B cell (primary cell): ENCODE measurements around the gene ALG9. TPM values are rescaled to one million over a fixed set of nuclear protein-coding genes. Genes with fewer than 3 reads are reported as not detected.

ENCODE experiments used
- ATAC-seq: fragments of 200-7000 bp; cut with Tn5 transposase; one replicate; pipeline ENCODE4 v1.10.0; 2021; ENCODE audit warnings: low read depth, mild to moderate bottlenecking, moderate number of reproducible peaks, moderate library complexity
- CTCF ChIA-PET: fragments of 350-600 bp; sonication (Branson Sonifier 250); formaldehyde crosslinking; loops from one replicate; lab custom pipeline; 2021; ENCODE audit warnings: antibody characterized with exemption, inconsistent platforms; lab: Charles Lee
- POLR2A ChIA-PET: fragments of 350-600 bp; sonication (Branson Sonifier 250); formaldehyde crosslinking; loops from one replicate; lab custom pipeline; 2021; ENCODE audit warnings: antibody characterized with exemption; lab: Charles Lee
- DNase-seq: peaks from one replicate; pipeline ENCODE4 v3.0.0; 2013
- H2AFZ ChIP-seq: 2 replicates; pipeline ENCODE4 v1.6.1; 2012; ENCODE audit warnings: mild to moderate bottlenecking, low read depth, low read length; ENCODE audit not compliant: insufficient read depth, poor library complexity, severe bottlenecking
- H3K27ac ChIP-seq, 2 donors: 1 replicate in 1 of 2; 2 replicates in 1 of 2; pipeline ENCODE4 v1.5.1; 2012 to 2013; ENCODE audit warnings: low read length in 2 of 2, mild to moderate bottlenecking in 2 of 2, moderate library complexity in 1 of 2
- H3K27me3 ChIP-seq, 4 experiments: fragments of 200-600 bp in 1 of 4; sonication (generic) in 1 of 4; replicated peaks in 1 of 4; 1 replicate in 2 of 4; 2 replicates in 2 of 4; pipeline versions ENCODE4 v1.6.1 to v1.7.0; 2013 to 2016; ENCODE audit warnings: low read length in 3 of 4, mild to moderate bottlenecking in 2 of 4, mixed read lengths in 1 of 4, moderate library complexity in 1 of 4; ENCODE audit not compliant: insufficient read depth in 4 of 4, control insufficient read depth in 3 of 4; ENCODE audit errors: control extremely low read depth in 1 of 4
- H3K36me3 ChIP-seq, 2 experiments: replicated peaks in 1 of 2; 1 replicate in 1 of 2; 2 replicates in 1 of 2; pipeline versions ENCODE4 v1.6.1 to v1.7.1; 2013; ENCODE audit warnings: low read length in 1 of 2; ENCODE audit not compliant: insufficient read depth in 2 of 2, control insufficient read depth in 1 of 2; ENCODE audit errors: control extremely low read depth in 1 of 2, extremely low read depth in 1 of 2
- H3K4me1 ChIP-seq, 2 donors: fragments of 200-600 bp in 1 of 2; sonication (generic) in 1 of 2; 1 replicate in 1 of 2; 2 replicates in 1 of 2; pipeline versions ENCODE4 v1.5.1 to v1.6.1; 2013 to 2017; ENCODE audit warnings: low read length in 2 of 2; ENCODE audit not compliant: control insufficient read depth in 2 of 2, insufficient read depth in 2 of 2
- H3K4me2 ChIP-seq: replicated peaks from 2 replicates; pipeline ENCODE3; 2012; ENCODE audit warnings: mild to moderate bottlenecking, low read depth, low read length; ENCODE audit not compliant: poor library complexity, severe bottlenecking
- H3K4me3 ChIP-seq, 5 experiments: fragments of 200-600 bp in 1 of 5; sonication (generic) in 1 of 5; 1 replicate in 3 of 5; 2 replicates in 2 of 5; pipeline versions ENCODE4 v1.5.1 to v1.7.0; 2011 to 2016; ENCODE audit warnings: low read length in 4 of 5, mild to moderate bottlenecking in 4 of 5, low read depth in 2 of 5, control low read depth in 1 of 5, moderate library complexity in 1 of 5; ENCODE audit not compliant: insufficient read depth in 1 of 5; ENCODE audit errors: control extremely low read depth in 1 of 5, extremely low read depth in 1 of 5
- H3K79me2 ChIP-seq: fragments of 200-600 bp; sonication (generic); one replicate; pipeline ENCODE4 v1.6.0; 2016; ENCODE audit warnings: low read length; ENCODE audit not compliant: control insufficient read depth, insufficient read depth
- H3K9ac ChIP-seq: fragments of 200-600 bp; sonication (generic); 2 replicates; pipeline ENCODE4 v1.6.1; 2017; ENCODE audit warnings: mild to moderate bottlenecking, low read length, moderate library complexity
- H3K9me3 ChIP-seq, 3 donors: one replicate each; pipeline versions ENCODE4 v1.6.1 to v1.7.1; 2013; ENCODE audit warnings: low read length in 2 of 3; ENCODE audit not compliant: control insufficient read depth in 2 of 3, insufficient read depth in 1 of 3; ENCODE audit errors: control extremely low read depth in 1 of 3
- H4K20me1 ChIP-seq: 2 replicates; pipeline ENCODE4 v1.6.0; 2012; ENCODE audit warnings: mild to moderate bottlenecking, low read length; ENCODE audit not compliant: insufficient read depth, control insufficient read depth, poor library complexity, severe bottlenecking
- H3K27ac Mint-ChIP-seq: one replicate; pipeline ENCODE4 v1.8.0; 2021; ENCODE audit warnings: mixed read lengths
- H3K27me3 Mint-ChIP-seq: one replicate; pipeline ENCODE4 v1.8.0; 2021; ENCODE audit warnings: mixed read lengths
- H3K4me1 Mint-ChIP-seq: one replicate; pipeline ENCODE4 v1.8.0; 2021; ENCODE audit warnings: mixed read lengths
- H3K4me3 Mint-ChIP-seq: one replicate; pipeline ENCODE4 v1.8.0; 2021; ENCODE audit warnings: mixed read lengths
- H3K9me3 Mint-ChIP-seq: one replicate; pipeline ENCODE4 v1.8.0; 2022; ENCODE audit warnings: mixed read lengths; ENCODE audit not compliant: insufficient read depth
- EZH2 ChIP-seq: IDR thresholded peaks from 2 replicates; pipeline ENCODE4 v1.6.1; 2012; ENCODE audit warnings: borderline replicate concordance, low read depth, mild to moderate bottlenecking, moderate library complexity, low read length; ENCODE audit not compliant: insufficient read depth, poor library complexity, severe bottlenecking
- WGBS: methylation state at CpG from one replicate; pipeline ENCODE4 v1.1.5; 2013; ENCODE audit warnings: missing lambda C conversion rate; ENCODE audit not compliant: insufficient coverage; 5-methylcytosine and 5-hydroxymethylcytosine counted together
- intact Hi-C: fragments of 100-400 bp; cut with micrococcal nuclease; formaldehyde crosslinking; loops from one replicate; pipeline ENCODE4 v1.10.0; 2022
- polyA plus RNA-seq: library from polyadenylated mRNA; depleted of rRNA; stranded (reverse); fragments of >200 nt; gene quantifications from 2 replicates; pipeline ENCODE4 v1.2.3, GENCODE V29; 2012
- total RNA-seq, 2 donors: library from RNA; stranded (reverse); fragments of 120-200 nt in 1 of 2; gene quantifications; 1 replicate in 1 of 2; 2 replicates in 1 of 2; pipeline versions ENCODE4 v1.2.3 to v1.2.4, GENCODE V29; 2013 to 2022
- TF ChIP-seq, protein P1 (sequence below): fragments of 200-600 bp; IDR thresholded peaks from one replicate; pipeline ENCODE4 v1.8.0; 2022; ENCODE audit warnings: antibody characterized with exemption, mild to moderate bottlenecking

ALG9 gene
- total and polyA plus RNA-seq, 2 donors (not counting 1 experiment from before 2014, with no cell fraction given), result 21.2 to 29.9 TPM

DNA sequence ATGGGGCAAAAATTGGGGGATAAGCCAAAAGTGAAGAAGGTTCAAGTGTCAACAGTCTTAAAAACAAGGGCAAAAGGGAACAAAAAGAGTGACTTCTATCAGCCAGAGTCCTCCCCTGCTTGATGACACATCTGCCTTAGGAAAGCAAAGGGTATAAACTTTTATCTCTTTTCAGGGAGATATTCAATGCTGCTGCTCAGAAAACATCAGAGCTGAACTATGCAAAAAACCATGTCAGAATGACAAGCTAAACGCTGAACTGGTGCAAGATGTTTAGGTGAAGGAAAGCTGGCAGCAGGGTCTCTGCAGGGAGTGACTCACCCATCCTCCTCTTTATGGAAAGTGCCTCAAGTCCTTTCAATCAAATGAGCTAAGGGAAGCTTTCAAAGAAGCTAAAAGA lies 24.7 kb downstream of the ALG9 start:
- Mint-ChIP-seq H3K9me3 (no peaks in the 10 kb centered on the region), H3K27me3 (no peaks in the 10 kb centered on the region), H3K4me1 (peaks cover 1% of the 10 kb centered on the region), H3K4me3 (no peak overlapping the region), H3K27ac (no peak overlapping the region)
- no peak for ATAC-seq
- Histone ChIP-seq H3K36me3 (peaks cover 13 to 28% of the 10 kb centered on the region in 2 experiments), H4K20me1 (no peaks in the 10 kb centered on the region), H3K27ac (peak overlapping the region in 1 of 2 donors; percentile 29), H3K27me3 (no peaks in the 10 kb centered on the region), H2AFZ (no peak overlapping the region), H3K4me1 (no peaks in the 10 kb centered on the region), H3K9me3 (peaks cover 0 to 2% (median 0%) of the 10 kb centered on the region in 3 donors), H3K4me2 (no peak overlapping the region), H3K79me2 (no peaks in the 10 kb centered on the region), H3K4me3 (no peak overlapping the region), H3K9ac (no peak overlapping the region)
- POLR2A ChIA-PET, result no interaction called here
- no peak for DNase-seq
- TF ChIP-seq EZH2, result no peak
- TF ChIP-seq, protein P1, sequence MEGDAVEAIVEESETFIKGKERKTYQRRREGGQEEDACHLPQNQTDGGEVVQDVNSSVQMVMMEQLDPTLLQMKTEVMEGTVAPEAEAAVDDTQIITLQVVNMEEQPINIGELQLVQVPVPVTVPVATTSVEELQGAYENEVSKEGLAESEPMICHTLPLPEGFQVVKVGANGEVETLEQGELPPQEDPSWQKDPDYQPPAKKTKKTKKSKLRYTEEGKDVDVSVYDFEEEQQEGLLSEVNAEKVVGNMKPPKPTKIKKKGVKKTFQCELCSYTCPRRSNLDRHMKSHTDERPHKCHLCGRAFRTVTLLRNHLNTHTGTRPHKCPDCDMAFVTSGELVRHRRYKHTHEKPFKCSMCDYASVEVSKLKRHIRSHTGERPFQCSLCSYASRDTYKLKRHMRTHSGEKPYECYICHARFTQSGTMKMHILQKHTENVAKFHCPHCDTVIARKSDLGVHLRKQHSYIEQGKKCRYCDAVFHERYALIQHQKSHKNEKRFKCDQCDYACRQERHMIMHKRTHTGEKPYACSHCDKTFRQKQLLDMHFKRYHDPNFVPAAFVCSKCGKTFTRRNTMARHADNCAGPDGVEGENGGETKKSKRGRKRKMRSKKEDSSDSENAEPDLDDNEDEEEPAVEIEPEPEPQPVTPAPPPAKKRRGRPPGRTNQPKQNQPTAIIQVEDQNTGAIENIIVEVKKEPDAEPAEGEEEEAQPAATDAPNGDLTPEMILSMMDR, result no peak
- CTCF ChIA-PET, result interaction anchor here (1.0 to 6.0 kb wide), 3 partner anchors 11 to 282 kb away, joined by 3 to 101 read pairs (median 3); no protein-coding TSS in a partner anchor
- WGBS, result no CpG with 5 or more reads among the region's 1 CpG
- intact Hi-C loops, result no loop called here

DNA sequence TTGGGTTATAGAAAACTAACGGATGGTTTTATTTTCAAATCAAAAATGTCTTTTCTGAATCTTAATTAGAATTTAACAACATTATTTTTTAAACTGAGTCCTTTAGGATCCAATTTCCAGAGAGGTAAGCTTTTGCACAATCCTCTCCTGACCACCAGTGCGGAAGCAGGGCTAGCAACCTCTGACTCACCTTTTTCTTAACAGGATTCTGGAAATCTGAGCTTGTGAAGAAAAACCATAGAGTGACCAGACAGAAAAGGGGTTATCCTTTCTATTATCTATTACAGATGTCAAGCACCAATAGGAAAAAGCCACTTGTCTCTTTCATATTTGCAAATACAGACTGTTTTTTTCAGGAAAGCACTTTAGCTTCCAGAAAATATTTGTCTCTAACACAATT lies 25.3 kb downstream of the ALG9 start:
- H4K20me1 ChIP-seq, result no peaks in the 10 kb centered on the region
- no peaks in the 10 kb centered on the region for H3K79me2 ChIP-seq
- no peaks in the 10 kb centered on the region for H3K9me3 Mint-ChIP-seq
- H3K27me3 ChIP-seq, result no peaks in the 10 kb centered on the region
- H3K9ac ChIP-seq, result no peak overlapping the region
- ChIA-PET POLR2A (no interaction called here), CTCF (interaction anchor here (1.0 to 6.0 kb wide), 4 partner anchors 11 to 281 kb away, joined by 3 to 101 read pairs (median 4); no protein-coding TSS in a partner anchor)
- no peak for DNase-seq
- H3K9me3 ChIP-seq, result peaks cover 0 to 2% (median 0%) of the 10 kb centered on the region in 3 donors
- intact Hi-C loops, result no loop called here
- no peak for ATAC-seq
- H3K36me3 ChIP-seq, result peaks cover 13 to 25% of the 10 kb centered on the region in 2 experiments
- peaks cover 3% of the 10 kb centered on the region in 2 donors for H3K4me1 ChIP-seq
- peaks cover 5% of the 10 kb centered on the region for H3K4me1 Mint-ChIP-seq
- H3K27ac ChIP-seq, result peak overlapping the region in 1 of 2 donors; percentile 29
- WGBS, result 100% methylated on average over 1 of the region's 2 CpGs
- no peak overlapping the region for H3K4me3 ChIP-seq
- no peak overlapping the region for H3K4me2 ChIP-seq
- TF ChIP-seq, protein P1, result no peak
- TF ChIP-seq EZH2, result no peak
- H3K27me3 Mint-ChIP-seq, result no peaks in the 10 kb centered on the region
- no peak overlapping the region for H3K4me3 Mint-ChIP-seq
- no peak overlapping the region for H3K27ac Mint-ChIP-seq
- H2AFZ ChIP-seq, result no peak overlapping the region
